ENCODE measurements around the gene SLC7A14. TPM values are rescaled to one million over a fixed set of nuclear protein-coding genes. Genes with fewer than 3 reads are reported as not detected.

The SLC7A14 gene
- total RNA-seq, 2 donors from 2014 or later = not detected

GRCh38 chr3:170410428-170411029 is 175.3 kb downstream of the SLC7A14 start:
- Mint-ChIP-seq H3K27me3 (no peaks in the 10 kb centered on the region), H3K4me3 (no peak overlapping the region), H3K27ac (no peak overlapping the region), H3K4me1 (ENCODE audit: low read depth in 2 of 2) (no peaks in the 10 kb centered on the region), H3K9me3 (no peaks in the 10 kb centered on the region), H3K36me3 (no peaks in the 10 kb centered on the region)
- no peak for DNase-seq (ENCODE audit: low spot score)
- peak in 1 of 2 donors; percentile 43 for ATAC-seq

Other genes starting within 250 kb of the SLC7A14 start
- gene SKIL, start 228.4 kb downstream of the SLC7A14 start, total RNA-seq = 10 to 100 TPM; 40.0 to 41.0 TPM
- under 1 TPM in 1 of 2 donors, not detected in 1; 0.53 TPM for gene CLDN11, start 167.2 kb downstream of the SLC7A14 start, total RNA-seq

All from natural killer cell treated with Interleukin-12 subunit alpha and Interleukin-12 subunit beta and Interleukin-15 and Interleukin-18, amount 100 ng/mL, for 72 hours (primary cell).